NOMO-1 treated with dmso at 0.1 percent for 144 hours (cell line): ENCODE measurements around the gene SKAP1.
"Not testable (repeated sequence)": the region's sequence is repeated elsewhere in the genome, so short reads cannot be mapped to it uniquely, and the experiment has no call there.

ENCODE experiments used
- DNase-seq: peaks from one replicate; lab custom pipeline; 2025; ENCODE audit not compliant: unreplicated experiment; lab: John Stamatoyannopoulos, UW

The SKAP1 gene

GRCh38 chr17:48449335-48449734 lies 19.3 kb upstream of the SKAP1 start:
- not testable (repeated sequence) for DNase-seq

- no peak for DNase-seq
Measured at GRCh38 chr17:48445248-48445620, 15.2 kb upstream of the SKAP1 start.

GRCh38 chr17:48444516-48445247 lies 14.7 kb upstream of the SKAP1 start:
- DNase-seq: no peak

GRCh38 chr17:48443712-48444111 lies 13.7 kb upstream of the SKAP1 start:
- DNase-seq: no peak

- no peak for DNase-seq
Measured at GRCh38 chr17:48442819-48443218, 12.8 kb upstream of the SKAP1 start.

- no peak for DNase-seq
Measured at GRCh38 chr17:48441862-48442261, 11.8 kb upstream of the SKAP1 start.

GRCh38 chr17:48441231-48441711 lies 11.3 kb upstream of the SKAP1 start:
- DNase-seq: peak; percentile 55

- no peak for DNase-seq
Measured at GRCh38 chr17:48440669-48441068, 10.7 kb upstream of the SKAP1 start.

- no peak for DNase-seq
Measured at GRCh38 chr17:48439875-48440505, 10.0 kb upstream of the SKAP1 start.

GRCh38 chr17:48439110-48439850 lies 9.3 kb upstream of the SKAP1 start:
- no peak for DNase-seq

GRCh38 chr17:48438516-48439061 lies 8.6 kb upstream of the SKAP1 start:
- DNase-seq: no peak

- no peak for DNase-seq
Measured at GRCh38 chr17:48433896-48434295, 3.9 kb upstream of the SKAP1 start.

- no peak for DNase-seq
Measured at GRCh38 chr17:48432820-48433775, 3.1 kb upstream of the SKAP1 start.

GRCh38 chr17:48429156-48429555 lies 858 bp downstream of the SKAP1 start:
- no peak for DNase-seq

GRCh38 chr17:48427598-48427997 lies 2.4 kb downstream of the SKAP1 start:
- DNase-seq: no peak

GRCh38 chr17:48426761-48427500 lies 3.1 kb downstream of the SKAP1 start:
- DNase-seq: no peak

GRCh38 chr17:48426019-48426665 lies 3.9 kb downstream of the SKAP1 start:
- DNase-seq: no peak

GRCh38 chr17:48422060-48422459 lies 8.0 kb downstream of the SKAP1 start:
- not testable (repeated sequence) for DNase-seq

- no peak for DNase-seq
Measured at GRCh38 chr17:48420823-48421222, 9.2 kb downstream of the SKAP1 start.
